Measurements from ENCODE around the gene PTH1R. TPM values are rescaled to one million over a fixed set of nuclear protein-coding genes. Genes with fewer than 3 reads are reported as not detected.

PTH1R gene
- total RNA-seq, 1 experiment from 2014 or later = not detected

DNA sequence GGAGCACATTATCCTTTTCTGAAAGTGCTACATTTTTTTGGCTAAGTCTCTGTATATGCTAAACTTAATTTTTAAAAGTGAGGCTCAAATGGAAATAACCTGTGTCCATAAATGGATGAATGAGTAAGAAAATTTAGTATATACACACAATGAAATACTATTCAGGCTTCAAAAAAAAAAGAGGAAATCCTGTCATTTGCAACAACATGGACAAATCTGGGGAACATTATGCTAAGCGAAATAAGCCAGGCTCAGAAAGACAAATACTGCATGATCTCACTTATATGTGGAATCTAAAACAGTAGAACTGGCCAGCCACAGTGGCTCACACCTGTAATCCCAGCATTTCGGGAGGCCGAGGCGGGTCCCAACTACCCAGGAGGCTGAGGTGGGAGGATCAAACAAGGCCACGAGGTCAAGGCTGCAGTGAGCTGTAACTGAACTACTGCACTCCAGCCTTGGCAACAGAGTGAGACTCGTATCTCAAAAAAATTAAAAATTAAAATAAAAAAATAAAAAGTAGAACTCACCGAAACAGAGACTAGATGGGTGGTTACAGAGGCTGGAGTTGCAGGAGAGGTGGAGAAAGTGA is 73.2 kb downstream of the PTH1R start:
- intact Hi-C loops (cut with micrococcal nuclease; ENCODE audit: unreplicated experiment) = no loop called here
- H3K4me1 Mint-ChIP-seq (ENCODE audit: low read depth, unreplicated experiment) = peaks cover 73% of the 10 kb centered on the region
- no TSS peak for BruUV-seq (replicated peaks)
- DNase-seq = no peak
- CTCF ChIA-PET = no interaction called here
- no peaks in the 10 kb centered on the region for H3K27me3 Mint-ChIP-seq (ENCODE audit: unreplicated experiment)
- no peak overlapping the region for H3K4me3 Mint-ChIP-seq (ENCODE audit: low read depth, unreplicated experiment)
- H3K27ac Mint-ChIP-seq (ENCODE audit: unreplicated experiment) = no peak overlapping the region
- no peaks in the 10 kb centered on the region for H3K9me3 Mint-ChIP-seq (ENCODE audit: low read depth, unreplicated experiment)
- H3K36me3 Mint-ChIP-seq (ENCODE audit: insufficient read depth, unreplicated experiment) = peaks cover 41% of the 10 kb centered on the region
- TF ChIP-seq, protein P1, sequence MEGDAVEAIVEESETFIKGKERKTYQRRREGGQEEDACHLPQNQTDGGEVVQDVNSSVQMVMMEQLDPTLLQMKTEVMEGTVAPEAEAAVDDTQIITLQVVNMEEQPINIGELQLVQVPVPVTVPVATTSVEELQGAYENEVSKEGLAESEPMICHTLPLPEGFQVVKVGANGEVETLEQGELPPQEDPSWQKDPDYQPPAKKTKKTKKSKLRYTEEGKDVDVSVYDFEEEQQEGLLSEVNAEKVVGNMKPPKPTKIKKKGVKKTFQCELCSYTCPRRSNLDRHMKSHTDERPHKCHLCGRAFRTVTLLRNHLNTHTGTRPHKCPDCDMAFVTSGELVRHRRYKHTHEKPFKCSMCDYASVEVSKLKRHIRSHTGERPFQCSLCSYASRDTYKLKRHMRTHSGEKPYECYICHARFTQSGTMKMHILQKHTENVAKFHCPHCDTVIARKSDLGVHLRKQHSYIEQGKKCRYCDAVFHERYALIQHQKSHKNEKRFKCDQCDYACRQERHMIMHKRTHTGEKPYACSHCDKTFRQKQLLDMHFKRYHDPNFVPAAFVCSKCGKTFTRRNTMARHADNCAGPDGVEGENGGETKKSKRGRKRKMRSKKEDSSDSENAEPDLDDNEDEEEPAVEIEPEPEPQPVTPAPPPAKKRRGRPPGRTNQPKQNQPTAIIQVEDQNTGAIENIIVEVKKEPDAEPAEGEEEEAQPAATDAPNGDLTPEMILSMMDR (IDR thresholded peaks at IDR 0.05; ENCODE audit: unreplicated experiment) = no peak

DNA sequence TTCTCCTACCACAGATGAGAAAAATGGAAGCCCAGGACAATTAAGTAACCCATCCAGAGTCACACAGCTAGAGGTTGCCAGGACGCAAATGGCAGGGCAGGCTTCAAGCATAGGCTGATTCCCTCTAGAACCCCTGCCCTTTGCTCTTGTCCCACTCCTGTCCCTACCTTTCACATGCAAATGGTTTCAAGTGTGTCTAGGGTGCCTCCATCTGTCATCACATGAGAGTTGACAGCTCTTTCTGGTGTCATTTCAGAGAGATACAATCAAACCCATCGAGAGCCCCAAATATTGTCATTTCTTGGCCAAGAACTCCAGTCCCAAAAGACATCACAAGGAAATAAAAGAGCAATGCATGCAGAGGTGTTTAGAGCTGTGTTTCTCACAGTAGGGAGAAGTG is 75.3 kb downstream of the PTH1R start:
- BruUV-seq (replicated peaks) = no TSS peak
- Mint-ChIP-seq H3K27me3 (ENCODE audit: unreplicated experiment) (no peaks in the 10 kb centered on the region), H3K4me3 (ENCODE audit: low read depth, unreplicated experiment) (no peak overlapping the region), H3K36me3 (ENCODE audit: insufficient read depth, unreplicated experiment) (peaks cover 27% of the 10 kb centered on the region), H3K27ac (ENCODE audit: unreplicated experiment) (peak overlapping the region; percentile 38), H3K4me1 (ENCODE audit: low read depth, unreplicated experiment) (peaks cover 73% of the 10 kb centered on the region), H3K9me3 (ENCODE audit: low read depth, unreplicated experiment) (no peaks in the 10 kb centered on the region)
- DNase-seq = no peak
- intact Hi-C loops (cut with micrococcal nuclease; ENCODE audit: unreplicated experiment) = no loop called here
- TF ChIP-seq, protein P1 (IDR thresholded peaks at IDR 0.05; ENCODE audit: unreplicated experiment) = no peak
- CTCF ChIA-PET = no interaction called here

Other genes with a start within 250 kb of the PTH1R start
- gene ALS2CL, start 184.0 kb upstream of the PTH1R start, total RNA-seq (2022) = 39.6 and 46.7 TPM in 2 replicates
- gene TMIE, start 176.3 kb upstream of the PTH1R start, total RNA-seq (2022) = 0.26 TPM in 1 of 2 replicates, not detected in the other
- gene PRSS50, start 159.9 kb upstream of the PTH1R start, total RNA-seq (2022) = not detected in 2 replicates
- gene MYL3, start 14.3 kb upstream of the PTH1R start, total RNA-seq (2022) = not detected in 2 replicates
- 47.3 and 47.5 TPM in 2 replicates for gene CCDC12, start 99.0 kb downstream of the PTH1R start, total RNA-seq (2022)
- 115 and 143 TPM in 2 replicates for gene NBEAL2, start 101.9 kb downstream of the PTH1R start, total RNA-seq (2022)